Glomerular visceral epithelial cell (primary cell): Measurements from ENCODE around the gene PHACTR1.
"Not testable (repeated sequence)": the region's sequence is repeated elsewhere in the genome, so short reads cannot be mapped to it uniquely, and the experiment has no call there.

Source experiments
- DNase-seq: peaks from one replicate; pipeline ENCODE4 v3.0.0-alpha.2; 2016; ENCODE audit errors: extremely low spot score

Gene PHACTR1

DNA sequence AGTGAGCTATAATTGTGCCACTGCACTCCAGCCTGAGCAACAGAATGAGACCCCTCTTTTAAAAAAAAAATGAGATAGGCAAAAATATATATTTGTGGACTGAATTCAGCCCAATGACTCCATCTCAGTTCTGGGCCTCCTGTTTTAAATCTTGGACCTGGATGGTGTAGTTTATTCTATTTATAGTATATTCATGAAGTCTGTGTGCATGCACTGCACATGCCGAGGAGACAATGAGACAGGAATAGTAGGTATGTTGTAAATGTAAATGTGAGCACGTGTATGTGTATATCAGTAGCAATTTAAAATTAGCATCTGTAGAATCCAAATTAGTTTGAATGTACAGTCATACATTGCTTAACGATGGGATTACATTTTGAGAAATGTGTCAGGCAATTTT, 520.8 kb downstream of the PHACTR1 start:
- no peak for DNase-seq

DNA sequence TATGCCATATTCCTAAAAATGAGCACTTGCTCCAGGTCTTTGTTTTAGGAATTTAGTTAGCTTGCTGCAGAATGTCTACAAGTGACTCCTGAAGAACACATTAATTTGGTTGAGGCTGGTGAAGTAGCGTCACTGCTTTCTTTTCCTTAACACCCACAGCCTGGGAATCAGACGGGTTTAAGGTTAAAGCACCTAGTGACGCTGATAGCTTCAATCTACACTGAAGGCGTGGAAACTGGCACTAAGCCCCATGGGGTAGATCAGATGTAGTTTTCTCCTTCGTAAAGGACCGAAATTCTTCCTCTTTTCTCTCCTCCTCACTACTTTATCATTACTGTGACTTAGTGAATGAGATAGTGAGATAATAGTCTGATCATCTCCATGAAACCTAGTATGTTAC, 521.5 kb downstream of the PHACTR1 start:
- no peak for DNase-seq

DNA sequence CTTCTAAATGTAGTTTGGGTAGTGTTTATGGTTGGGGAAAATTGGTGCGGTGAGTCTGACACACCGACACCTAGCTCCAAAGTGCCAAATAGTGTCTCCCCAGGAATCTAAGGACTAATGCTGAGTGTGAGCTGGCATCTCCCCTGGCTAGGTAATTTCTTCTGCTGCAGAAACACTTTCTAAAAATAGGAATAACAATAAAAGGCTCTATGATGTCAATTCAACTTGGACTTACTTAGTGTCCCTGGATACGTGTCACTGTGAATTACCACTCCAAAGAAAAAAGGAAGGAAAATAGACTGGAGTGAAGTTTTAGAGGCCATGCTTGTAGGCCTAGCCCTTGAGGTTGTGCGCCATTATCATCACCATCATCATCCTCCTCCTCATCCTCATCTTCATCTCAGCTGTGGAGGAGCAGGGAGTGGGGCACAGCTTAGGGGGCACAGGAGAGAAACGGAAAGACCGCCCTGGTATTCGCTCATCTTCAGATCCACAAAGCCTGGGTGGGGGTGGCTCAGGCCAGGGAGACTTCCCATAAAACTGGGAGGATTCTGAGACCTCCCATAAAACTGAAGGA, 522.2 kb downstream of the PHACTR1 start:
- DNase-seq = no peak

DNA sequence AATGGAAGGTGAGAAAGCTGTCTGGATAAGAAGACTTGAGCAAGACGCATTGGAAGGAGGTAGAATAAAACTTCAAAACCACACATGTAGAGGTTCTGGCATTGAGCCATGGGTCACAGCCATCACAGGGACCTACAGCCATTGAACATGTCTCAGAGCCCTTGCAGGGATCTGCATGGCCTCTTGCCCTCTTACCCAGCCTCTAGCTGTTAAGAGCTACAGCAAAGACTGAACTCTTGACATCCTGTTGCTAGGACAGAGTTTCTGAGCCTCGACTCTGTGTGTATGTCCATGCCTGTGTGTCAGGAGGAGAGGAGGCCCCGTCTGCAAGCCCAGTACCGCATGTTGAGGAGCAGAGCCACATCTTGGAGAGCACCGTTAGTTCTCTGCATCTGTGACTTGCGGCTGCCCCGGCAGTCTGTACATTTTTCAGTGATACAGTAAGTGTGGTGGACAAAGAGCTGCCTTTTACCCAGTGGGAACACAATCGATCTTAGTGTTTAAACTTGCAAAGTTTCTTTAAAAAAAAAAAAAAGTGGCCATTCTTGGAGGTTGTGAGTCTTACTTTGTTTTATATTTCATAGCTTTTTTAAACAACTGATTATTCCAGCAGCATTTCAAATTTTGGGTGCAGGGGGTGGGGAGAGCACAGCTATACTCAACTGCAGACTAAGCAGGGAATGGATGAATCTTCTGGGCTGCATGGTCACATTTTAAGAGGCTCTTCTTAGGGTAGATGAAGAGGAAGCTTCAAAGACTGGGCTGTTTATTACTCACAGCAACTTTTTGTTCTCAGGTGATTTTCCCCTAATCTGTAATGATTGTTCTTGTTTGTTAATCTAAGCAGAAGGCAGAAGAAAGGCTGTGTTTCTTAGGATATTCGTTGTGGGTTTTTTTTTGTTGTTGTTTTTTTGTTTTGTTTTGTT, 523.2 kb downstream of the PHACTR1 start:
- no peak for DNase-seq

DNA sequence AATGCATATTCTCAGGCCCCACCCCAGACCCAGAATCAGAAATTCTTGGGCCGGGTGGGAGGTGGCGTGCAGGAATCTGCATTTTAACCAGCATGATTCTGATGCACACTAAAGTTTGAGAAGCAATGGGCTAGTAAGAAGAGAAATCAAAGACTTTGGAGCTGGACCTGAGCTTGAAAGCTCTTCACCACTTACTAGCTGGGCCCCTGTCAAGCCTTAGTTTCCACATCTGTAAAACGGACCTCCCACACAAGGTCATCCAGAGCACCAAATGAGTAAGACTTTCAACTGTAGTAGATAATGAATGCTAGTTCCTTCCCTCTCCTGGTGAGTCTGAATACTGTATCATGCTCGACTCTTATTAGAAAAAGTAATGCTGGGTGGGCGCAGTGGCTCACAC, 524.8 kb downstream of the PHACTR1 start:
- DNase-seq = no peak

DNA sequence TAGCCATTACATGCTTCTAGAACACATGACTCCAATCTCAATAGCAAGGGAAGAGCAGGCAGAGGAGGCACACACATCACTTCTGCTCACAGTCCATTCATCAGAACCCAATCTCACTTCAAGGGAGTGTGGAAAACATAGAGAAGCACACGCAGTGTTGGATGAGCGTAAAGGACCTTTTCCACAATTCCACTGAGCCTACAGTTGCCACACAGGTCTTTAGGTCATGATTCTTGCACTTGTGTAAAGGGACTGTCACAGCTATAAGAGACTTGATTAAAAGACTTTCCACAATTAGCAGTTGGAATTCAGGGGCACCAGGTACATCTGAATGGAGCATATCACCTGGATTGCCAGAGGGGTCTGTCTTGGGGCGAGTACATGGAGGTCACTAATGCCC, 525.6 kb downstream of the PHACTR1 start:
- DNase-seq = no peak

DNA sequence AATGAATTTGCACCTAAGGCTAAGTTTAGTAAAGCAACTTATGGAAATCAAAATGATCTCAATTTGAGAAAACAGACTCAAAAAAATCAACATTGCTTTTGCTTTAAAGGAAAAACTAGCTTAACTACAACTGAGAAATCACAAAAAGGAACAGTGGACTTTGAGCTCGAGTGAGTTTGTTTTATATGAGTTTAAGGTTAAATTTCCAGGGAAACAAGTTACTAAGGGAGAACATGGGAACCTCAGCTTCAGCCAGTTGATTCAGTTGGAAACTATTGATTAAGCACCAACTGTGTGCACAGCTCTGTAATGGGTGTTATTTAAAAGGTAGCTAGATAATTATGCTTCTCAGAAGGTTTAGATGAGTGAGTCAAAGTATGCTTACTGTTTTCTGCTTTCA, 526.0 kb downstream of the PHACTR1 start:
- no peak for DNase-seq

DNA sequence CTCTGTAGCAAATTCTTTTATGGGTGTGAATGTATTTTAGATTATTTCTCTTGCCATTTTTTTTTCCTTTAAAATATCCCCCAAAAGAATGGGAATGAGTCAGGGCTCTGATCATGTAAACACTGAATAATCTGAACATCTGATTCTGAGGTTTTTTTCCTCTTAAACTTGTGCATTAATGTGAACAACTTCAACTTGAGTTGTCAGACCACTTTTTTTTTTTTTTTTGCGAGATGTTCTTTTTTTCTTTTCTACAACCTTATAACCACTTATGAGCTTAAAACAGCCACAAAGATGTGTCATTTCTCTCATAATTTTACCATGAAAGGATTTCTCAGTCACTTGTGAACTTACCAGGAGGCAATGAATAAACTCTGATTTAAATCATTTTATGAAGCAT, 526.5 kb downstream of the PHACTR1 start:
- DNase-seq = no peak

DNA sequence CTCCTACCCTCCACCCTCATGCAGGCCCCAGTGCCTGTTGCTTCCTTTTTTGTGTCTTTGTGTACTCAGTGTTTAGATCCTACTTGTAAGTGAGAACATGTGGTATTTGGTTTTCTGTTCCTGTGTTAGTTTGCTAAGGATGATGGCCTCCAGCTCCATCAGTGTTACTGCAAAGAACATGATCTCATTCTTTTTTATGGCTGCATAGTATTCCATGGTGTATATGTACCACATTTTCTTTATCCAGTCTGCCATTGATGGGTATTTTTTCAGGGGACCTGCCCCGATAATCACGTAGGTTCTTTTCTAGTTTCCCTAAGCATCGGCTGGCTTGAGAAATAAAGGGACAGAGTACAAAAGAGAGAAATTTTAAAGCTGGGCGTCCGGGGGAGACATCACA, 527.2 kb downstream of the PHACTR1 start:
- DNase-seq = not testable (repeated sequence)

DNA sequence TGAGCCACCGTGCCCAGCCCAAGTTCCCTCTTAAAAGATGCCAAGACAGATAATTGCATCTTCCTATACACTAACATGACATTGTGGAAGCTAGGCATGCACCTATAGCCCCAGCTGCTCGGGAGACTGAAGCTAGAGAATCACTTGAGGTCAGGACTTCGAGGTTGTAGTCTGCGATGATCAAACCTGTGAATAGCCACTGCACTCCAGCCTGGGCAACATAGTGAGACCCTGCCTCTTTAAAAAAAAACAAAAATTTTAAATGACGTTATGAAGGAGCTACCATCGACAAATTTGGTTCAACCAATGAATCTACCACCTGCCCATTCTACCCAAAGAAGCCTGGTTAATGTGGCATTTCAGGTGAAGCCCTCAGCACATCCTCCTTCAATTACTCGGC, 531.1 kb downstream of the PHACTR1 start:
- DNase-seq = no peak

DNA sequence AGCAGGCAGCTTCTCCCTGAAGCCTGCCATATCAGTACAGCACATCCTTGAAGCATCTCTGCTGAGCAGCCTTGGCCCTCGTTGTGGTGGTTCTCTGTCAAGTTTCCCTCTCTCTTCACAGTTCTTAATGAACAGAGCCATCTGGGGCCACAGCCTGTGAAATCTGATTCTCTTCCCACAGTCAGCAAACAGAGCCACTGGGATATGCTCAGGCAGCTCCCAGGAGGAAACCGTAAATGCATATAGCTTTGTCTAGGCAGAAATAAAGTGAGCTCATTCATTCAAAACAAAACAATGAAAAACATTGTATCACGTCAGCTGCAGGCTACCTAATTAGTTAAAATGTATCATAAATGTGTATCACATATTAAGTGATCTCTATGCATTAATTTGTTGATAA, 531.5 kb downstream of the PHACTR1 start:
- DNase-seq = peak; percentile 22

DNA sequence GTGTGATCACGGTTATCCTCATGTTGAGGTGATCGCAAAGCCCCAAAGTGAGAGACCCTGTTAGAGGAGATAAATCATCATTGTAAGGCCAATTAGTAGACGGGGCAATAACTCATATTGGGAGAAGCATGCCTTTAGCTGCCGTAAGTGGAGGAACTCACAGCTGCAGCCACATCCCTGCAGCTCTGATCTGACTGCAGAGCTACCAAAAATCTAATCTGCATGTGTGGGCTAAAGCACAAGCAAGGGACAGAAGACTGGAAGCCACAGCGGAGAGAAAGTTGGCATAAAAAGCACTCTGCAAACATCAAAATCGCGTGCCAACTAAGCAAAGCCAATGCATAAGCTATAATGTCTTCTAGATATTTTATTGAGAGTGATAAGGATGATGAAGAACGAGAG, 532.0 kb downstream of the PHACTR1 start:
- no peak for DNase-seq

DNA sequence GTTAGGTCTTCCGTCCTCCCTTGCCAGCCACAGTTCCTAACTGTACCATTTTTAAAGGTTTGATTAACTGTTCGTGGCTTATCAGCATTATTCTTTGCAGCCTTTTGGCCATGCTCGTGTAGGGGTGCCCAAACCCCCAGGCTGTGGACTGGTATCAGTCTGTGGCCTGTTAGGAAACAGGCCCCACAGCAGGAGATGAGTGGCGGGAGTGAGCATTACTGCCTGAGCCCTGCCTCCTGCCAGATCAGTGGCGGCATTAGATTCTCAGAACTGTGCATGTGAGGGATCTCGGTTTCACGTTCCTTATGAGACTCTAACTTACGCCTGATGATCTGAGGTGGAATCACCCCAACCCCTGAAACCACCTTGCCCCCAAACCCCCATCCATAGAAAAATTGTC, 532.4 kb downstream of the PHACTR1 start:
- no peak for DNase-seq

DNA sequence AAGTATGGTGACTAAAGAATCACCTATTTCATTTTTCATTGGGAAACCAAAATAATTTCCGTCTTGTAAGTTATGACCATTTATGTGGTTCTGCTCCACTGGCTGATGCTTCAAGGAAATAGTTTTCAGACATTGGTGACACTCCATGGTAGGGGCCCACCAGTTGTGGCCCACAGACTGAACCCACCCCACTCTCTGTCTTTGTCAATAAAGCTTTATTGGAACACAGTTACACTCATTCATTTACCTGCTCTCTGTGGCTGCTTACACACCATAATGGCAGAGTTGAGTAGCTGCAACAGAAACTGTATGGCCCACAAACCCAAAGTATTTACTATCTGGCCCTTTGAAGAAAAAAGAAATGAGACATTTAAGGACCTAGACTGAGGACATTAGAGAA, 533.2 kb downstream of the PHACTR1 start:
- DNase-seq = no peak

DNA sequence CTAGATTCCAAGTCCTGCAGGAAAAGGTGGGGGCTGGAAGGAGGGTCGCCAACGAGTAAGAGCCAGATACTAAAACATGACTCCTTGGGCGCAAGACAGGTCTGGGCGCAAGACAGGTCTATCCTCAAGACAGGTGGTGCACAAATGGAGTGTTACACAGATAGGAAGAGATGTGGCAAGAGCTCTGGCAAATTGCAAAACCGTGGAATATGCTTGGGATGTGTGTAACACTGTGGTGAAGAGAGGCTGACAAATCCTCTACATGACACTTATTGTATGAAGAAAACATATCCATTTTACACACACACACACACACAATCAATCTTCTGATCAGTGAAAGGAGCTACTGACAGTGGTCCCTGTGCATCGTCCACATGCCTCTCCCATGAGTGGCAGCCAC, 534.1 kb downstream of the PHACTR1 start:
- no peak for DNase-seq

DNA sequence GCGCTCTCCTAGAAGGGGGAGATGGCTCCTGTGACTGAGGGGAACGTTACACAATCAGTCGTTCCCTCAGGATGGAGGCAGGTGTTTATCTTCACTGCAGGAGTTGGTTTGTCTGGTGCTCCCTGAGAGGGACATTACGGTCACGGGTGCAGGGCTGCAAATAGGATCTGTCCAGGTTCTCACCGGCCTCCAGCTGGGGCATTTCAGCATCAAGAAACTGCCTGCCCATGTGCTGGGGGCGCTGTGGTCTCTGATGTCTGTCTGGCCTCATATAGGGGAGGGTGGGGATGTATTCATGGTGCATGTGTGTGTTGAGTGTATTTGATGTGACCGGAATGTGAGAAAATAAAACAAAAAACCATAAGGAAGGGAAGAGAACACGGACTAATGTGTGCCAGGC, 534.7 kb downstream of the PHACTR1 start:
- DNase-seq = no peak

DNA sequence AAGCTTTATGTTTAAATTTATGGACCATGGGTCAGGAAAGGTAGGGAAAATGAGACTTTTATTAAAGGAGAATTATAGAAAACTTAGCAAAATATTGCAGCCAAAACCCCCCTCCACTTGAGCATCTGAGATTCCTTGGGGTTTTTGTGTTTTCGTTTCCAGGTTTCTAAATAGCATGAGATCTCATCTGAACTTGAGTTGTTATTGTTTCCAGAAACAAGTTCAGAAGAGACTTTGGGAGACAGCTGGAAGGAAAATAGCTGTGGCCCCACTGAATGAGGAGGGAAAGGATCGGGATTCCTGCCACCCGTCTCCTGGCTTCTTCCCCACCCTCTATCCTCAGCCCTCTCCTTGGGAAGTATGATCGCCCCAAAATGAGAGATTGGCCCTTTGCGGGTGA, 536.2 kb downstream of the PHACTR1 start:
- no peak for DNase-seq

DNA sequence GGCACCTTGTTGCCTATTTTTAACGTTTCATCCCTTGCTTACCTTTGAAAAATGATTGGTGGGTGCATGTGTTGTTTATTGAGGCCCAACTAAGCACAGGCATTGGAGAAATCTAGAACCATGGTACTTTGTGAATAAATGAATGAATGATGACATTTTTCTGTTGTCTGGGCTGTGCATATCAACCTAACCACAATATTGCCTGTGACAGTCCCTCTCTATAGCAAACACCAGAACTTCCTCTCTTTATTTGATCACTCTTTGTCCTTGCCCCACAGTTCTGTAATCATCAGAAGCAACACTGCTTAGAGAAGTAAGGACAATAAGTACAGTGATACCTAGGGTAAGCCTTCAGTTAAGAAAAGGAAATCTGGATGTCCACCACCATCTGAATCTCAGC, 536.7 kb downstream of the PHACTR1 start:
- no peak for DNase-seq

DNA sequence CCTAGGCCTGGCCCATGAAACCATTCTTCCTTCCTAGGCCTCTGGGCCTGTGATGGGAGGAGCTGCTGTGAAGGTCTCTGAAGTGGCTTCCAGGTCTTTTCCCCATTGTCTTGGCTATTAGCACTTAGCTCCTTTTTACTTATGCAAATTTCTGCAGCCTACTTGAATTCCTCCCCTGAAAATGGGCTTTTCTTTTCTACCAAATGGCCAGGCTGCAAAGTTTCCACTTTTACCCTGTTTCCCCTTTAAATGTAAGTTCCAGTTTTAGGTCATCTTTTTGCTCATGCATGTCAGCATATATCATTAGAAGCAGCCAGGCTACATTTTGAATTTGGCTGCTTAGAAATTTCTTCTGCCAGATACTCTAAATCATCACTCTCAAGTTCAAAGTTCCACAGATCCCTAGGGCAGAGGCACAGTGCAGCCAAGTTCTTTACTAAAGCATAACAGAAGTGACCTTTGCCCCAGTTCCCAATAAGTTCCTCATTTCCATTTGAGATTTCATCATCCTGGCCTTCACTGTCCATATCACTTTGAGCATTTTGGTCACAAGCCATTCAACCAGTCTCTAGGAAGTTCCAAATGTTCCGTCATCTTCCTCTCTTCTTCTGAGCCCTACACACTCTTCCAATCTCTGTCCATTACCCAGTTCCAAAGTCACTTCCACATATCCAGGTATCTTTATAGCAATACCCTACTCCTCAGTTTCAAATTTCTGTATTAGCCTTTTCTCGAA, 539.9 kb downstream of the PHACTR1 start:
- DNase-seq = no peak

DNA sequence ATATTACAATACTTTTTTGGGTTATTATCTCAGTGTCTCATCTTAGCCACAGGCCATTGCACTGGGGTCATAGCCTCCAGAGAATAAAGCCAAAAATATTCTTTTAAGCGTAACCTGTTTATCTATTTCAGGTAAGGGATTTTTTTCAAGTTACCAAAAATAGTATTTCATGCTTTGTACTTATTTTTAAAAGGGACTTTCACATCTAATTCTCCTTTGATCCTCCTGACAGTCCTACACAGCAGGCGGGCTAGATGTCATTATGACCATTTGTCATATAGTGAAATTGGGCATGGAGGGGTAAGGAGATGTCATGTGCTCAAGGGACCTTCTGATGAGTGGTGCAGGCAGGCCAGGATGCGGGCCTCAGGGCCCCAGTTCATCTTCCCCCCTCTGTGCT, 542.8 kb downstream of the PHACTR1 start:
- DNase-seq = no peak

DNA sequence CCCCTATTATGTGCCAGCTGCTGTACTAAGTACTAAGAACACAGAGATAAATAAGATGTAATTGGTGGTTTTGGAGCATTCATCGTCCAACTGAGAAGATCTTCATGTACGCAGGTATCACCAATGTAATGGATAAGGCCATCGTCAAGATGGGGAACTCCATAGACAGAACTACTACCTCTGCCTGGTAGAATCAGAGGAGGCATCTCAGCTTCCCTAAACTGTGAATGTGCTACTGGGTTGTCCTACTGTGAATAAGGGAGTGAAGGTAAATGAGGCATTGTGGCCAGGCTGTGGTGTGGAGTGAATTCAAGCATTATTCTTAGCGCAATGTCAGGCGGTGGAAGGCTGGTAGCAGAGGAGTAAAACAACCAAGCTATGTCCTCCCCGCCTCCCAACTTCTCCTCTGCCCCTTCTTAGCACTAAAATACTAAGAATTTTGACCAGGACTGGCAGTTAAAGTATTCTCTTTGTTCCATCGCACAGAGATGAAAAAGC, 543.6 kb downstream of the PHACTR1 start:
- no peak for DNase-seq

DNA sequence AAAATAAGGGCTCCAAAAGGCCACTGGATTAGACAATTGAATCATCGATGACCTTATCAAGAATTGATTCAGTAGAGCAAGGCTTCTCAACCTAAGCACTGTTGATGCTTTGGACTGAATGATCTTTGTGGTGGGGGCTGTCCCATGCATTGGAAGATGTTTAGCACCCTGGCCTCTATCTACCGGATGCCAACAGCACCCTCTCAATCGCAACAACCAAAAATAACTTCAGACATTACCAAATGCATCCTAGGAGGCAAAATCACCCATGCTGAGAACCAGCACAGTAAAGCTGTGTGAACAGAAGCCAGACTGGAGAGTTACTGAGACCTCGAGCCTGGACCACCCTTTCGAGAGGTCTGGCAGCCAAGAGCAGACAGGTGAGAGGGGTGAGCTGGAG, 544.3 kb downstream of the PHACTR1 start:
- DNase-seq = no peak
